ENCODE results near the gene TRIOBP. TPM values are rescaled to one million over a fixed set of nuclear protein-coding genes. Genes with fewer than 3 reads are reported as not detected.
A peak's percentile ranks its signal among the peaks of the same experiment; 100 is the strongest.

Gene TRIOBP
- total RNA-seq, 1 experiment from 2014 or later = 45.7 TPM

DNA sequence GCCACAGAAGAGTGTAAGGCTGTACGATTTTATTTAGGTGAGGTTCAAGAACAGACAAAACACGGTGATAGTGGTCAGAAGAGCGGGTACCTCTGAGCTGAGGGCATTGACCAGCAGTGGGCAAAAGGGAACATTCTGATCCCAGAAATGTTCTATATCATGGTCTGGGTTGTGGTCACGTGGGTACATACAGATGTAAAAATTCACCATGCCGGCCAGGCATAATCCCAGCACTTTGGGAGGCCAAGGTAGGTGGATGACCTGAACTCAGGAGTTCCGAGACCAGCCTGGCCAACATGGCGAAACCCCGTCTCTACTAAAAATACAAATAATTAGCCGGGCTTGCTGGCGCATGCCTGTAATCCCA is 79.8 kb downstream of the TRIOBP start:
- H3K4me3 Mint-ChIP-seq (ENCODE audit: unreplicated experiment) = peak overlapping the region; percentile 51
- TF ChIP-seq, protein P1, sequence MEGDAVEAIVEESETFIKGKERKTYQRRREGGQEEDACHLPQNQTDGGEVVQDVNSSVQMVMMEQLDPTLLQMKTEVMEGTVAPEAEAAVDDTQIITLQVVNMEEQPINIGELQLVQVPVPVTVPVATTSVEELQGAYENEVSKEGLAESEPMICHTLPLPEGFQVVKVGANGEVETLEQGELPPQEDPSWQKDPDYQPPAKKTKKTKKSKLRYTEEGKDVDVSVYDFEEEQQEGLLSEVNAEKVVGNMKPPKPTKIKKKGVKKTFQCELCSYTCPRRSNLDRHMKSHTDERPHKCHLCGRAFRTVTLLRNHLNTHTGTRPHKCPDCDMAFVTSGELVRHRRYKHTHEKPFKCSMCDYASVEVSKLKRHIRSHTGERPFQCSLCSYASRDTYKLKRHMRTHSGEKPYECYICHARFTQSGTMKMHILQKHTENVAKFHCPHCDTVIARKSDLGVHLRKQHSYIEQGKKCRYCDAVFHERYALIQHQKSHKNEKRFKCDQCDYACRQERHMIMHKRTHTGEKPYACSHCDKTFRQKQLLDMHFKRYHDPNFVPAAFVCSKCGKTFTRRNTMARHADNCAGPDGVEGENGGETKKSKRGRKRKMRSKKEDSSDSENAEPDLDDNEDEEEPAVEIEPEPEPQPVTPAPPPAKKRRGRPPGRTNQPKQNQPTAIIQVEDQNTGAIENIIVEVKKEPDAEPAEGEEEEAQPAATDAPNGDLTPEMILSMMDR (IDR thresholded peaks at IDR 0.05; ENCODE audit: unreplicated experiment) = no peak
- H3K36me3 Mint-ChIP-seq (ENCODE audit: insufficient read depth, unreplicated experiment) = peaks cover 37% of the 10 kb centered on the region
- H3K27ac Mint-ChIP-seq (ENCODE audit: low read depth, unreplicated experiment) = peak overlapping the region; percentile 76
- POLR2A ChIA-PET = interaction anchor here (0.9 to 3.9 kb wide), 16 partner anchors 9 to 118 kb away, joined by 3 to 55 read pairs (median 6); partner anchors contain the start of genes ANKRD54, GCAT, NOL12 and PDXP
- H3K4me1 Mint-ChIP-seq (ENCODE audit: insufficient read depth, unreplicated experiment) = peaks cover 14% of the 10 kb centered on the region
- no TSS peak for BruUV-seq (replicated peaks)
- CTCF ChIA-PET = interaction anchor here (1.3 to 1.7 kb wide), 4 partner anchors 19 to 133 kb away, joined by 3 to 9 read pairs (median 6); no protein-coding TSS in a partner anchor
- H3K9me3 Mint-ChIP-seq (ENCODE audit: unreplicated experiment) = no peaks in the 10 kb centered on the region
- DNase-seq (ENCODE audit: unreplicated experiment) = no peak
- intact Hi-C loops (cut with micrococcal nuclease) = loop anchor here (2.0 kb wide), 1 partner anchor 24 kb away; no protein-coding TSS in a partner anchor
- H3K27me3 Mint-ChIP-seq (ENCODE audit: insufficient read depth, unreplicated experiment) = no peaks in the 10 kb centered on the region

DNA sequence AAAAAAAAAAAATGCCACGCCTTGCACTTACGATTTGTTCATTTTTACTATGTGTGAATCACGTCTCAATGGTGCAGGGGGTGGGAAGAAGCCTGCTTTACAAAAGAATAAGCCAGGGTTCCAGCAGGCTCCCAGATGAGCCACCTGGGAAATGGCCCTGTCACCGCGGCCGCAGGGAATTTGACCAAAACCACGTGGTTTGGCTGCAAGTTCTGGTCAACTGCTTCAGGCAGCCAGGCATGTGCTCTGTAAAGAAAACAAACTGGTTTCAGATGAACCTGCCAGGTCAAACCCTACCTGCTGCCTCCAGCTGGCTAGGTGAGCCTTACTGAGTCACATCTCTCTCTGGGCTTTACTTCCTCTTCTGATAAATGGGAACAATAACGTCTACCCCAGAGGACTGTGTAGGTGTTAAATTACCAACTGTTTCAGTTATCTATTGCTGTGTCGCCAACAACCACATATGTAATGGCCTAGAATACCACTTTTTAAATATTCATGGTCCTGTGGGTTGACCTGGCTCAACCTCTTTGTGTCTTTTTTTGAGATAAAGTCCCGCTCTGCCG is 80.4 kb downstream of the TRIOBP start:
- ChIA-PET CTCF (interaction anchor here (1.7 kb wide), 2 partner anchors 86 to 134 kb away, joined by 6 to 9 read pairs; no protein-coding TSS in a partner anchor), POLR2A (interaction anchor here (0.7 to 3.9 kb wide), 12 partner anchors 16 to 463 kb away, joined by 3 to 55 read pairs (median 6); partner anchors contain the start of genes ANKRD54, GCAT and PDXP)
- H3K27me3 Mint-ChIP-seq (ENCODE audit: insufficient read depth, unreplicated experiment) = no peaks in the 10 kb centered on the region
- no TSS peak for BruUV-seq (replicated peaks)
- no peaks in the 10 kb centered on the region for H3K9me3 Mint-ChIP-seq (ENCODE audit: unreplicated experiment)
- H3K4me1 Mint-ChIP-seq (ENCODE audit: insufficient read depth, unreplicated experiment) = peaks cover 20% of the 10 kb centered on the region
- intact Hi-C loops (cut with micrococcal nuclease) = loop anchor here (2.0 kb wide), 1 partner anchor 24 kb away; no protein-coding TSS in a partner anchor
- H3K27ac Mint-ChIP-seq (ENCODE audit: low read depth, unreplicated experiment) = peak overlapping the region; percentile 76
- peaks cover 35% of the 10 kb centered on the region for H3K36me3 Mint-ChIP-seq (ENCODE audit: insufficient read depth, unreplicated experiment)
- H3K4me3 Mint-ChIP-seq (ENCODE audit: unreplicated experiment) = peak overlapping the region; percentile 51
- DNase-seq (ENCODE audit: unreplicated experiment) = peak; percentile 97
- TF ChIP-seq, protein P1 (IDR thresholded peaks at IDR 0.05; ENCODE audit: unreplicated experiment) = no peak

GRCh38 chr22:37778370-37779009 is 81.6 kb downstream of the TRIOBP start:
- POLR2A ChIA-PET = interaction anchor here (0.7 to 3.9 kb wide), 7 partner anchors 15 to 464 kb away, joined by 3 to 55 read pairs (median 3); partner anchors contain the start of gene GCAT
- peaks cover 24% of the 10 kb centered on the region for H3K36me3 Mint-ChIP-seq (ENCODE audit: insufficient read depth, unreplicated experiment)
- TF ChIP-seq, protein P1 (IDR thresholded peaks at IDR 0.05; ENCODE audit: unreplicated experiment) = no peak
- H3K4me1 Mint-ChIP-seq (ENCODE audit: insufficient read depth, unreplicated experiment) = peaks cover 26% of the 10 kb centered on the region
- intact Hi-C loops (cut with micrococcal nuclease) = no loop called here
- no peaks in the 10 kb centered on the region for H3K9me3 Mint-ChIP-seq (ENCODE audit: unreplicated experiment)
- BruUV-seq (replicated peaks) = no TSS peak
- H3K27me3 Mint-ChIP-seq (ENCODE audit: insufficient read depth, unreplicated experiment) = no peaks in the 10 kb centered on the region
- H3K27ac Mint-ChIP-seq (ENCODE audit: low read depth, unreplicated experiment) = no peak overlapping the region
- DNase-seq (ENCODE audit: unreplicated experiment) = no peak
- H3K4me3 Mint-ChIP-seq (ENCODE audit: unreplicated experiment) = no peak overlapping the region
- CTCF ChIA-PET = interaction anchor here (1.0 kb wide), 1 partner anchor 85 kb away, joined by 4 read pairs; no protein-coding TSS in a partner anchor

GRCh38 chr22:37781434-37782059 is 84.7 kb downstream of the TRIOBP start:
- BruUV-seq (replicated peaks) = no TSS peak
- Mint-ChIP-seq H3K9me3 (ENCODE audit: unreplicated experiment) (no peaks in the 10 kb centered on the region), H3K4me1 (ENCODE audit: insufficient read depth, unreplicated experiment) (peaks cover 32% of the 10 kb centered on the region), H3K36me3 (ENCODE audit: insufficient read depth, unreplicated experiment) (peaks cover 9% of the 10 kb centered on the region), H3K27me3 (ENCODE audit: insufficient read depth, unreplicated experiment) (no peaks in the 10 kb centered on the region), H3K4me3 (ENCODE audit: unreplicated experiment) (no peak overlapping the region), H3K27ac (ENCODE audit: low read depth, unreplicated experiment) (peak overlapping the region; percentile 52)
- no peak for DNase-seq (ENCODE audit: unreplicated experiment)
- TF ChIP-seq, protein P1 (IDR thresholded peaks at IDR 0.05; ENCODE audit: unreplicated experiment) = no peak
- ChIA-PET POLR2A (interaction anchor here (0.7 to 3.4 kb wide), 4 partner anchors 26 to 95 kb away, joined by 3 to 14 read pairs (median 4); partner anchors contain the start of genes GCAT and NOL12), CTCF (interaction anchor here (0.6 to 3.5 kb wide), 4 partner anchors 18 to 189 kb away, joined by 3 to 16 read pairs (median 5); no protein-coding TSS in a partner anchor)
- intact Hi-C loops (cut with micrococcal nuclease) = no loop called here

Data from MCF 10A (cell line).